Measurements from ENCODE around the gene ARL15.

ARL15 gene

GRCh38 chr5:54004697-54005096, 305.7 kb downstream of the ARL15 start:
- TF ChIP-seq GATA2 (IDR thresholded peaks at IDR 0.05; ENCODE audit: low read depth, low read length) (no peak), GATA3 (IDR thresholded peaks at IDR 0.05; ENCODE audit: low read depth, low read length) (no peak)

- TF ChIP-seq GATA3 (IDR thresholded peaks at IDR 0.05; ENCODE audit: low read depth, low read length) (no peak), GATA2 (IDR thresholded peaks at IDR 0.05; ENCODE audit: low read depth, low read length) (no peak)
Measured at GRCh38 chr5:54002779-54003178, 307.6 kb downstream of the ARL15 start.

- TF ChIP-seq GATA2 (IDR thresholded peaks at IDR 0.05; ENCODE audit: low read depth, low read length) (no peak), GATA3 (IDR thresholded peaks at IDR 0.05; ENCODE audit: low read depth, low read length) (no peak)
Measured at GRCh38 chr5:54001976-54002775, 308.2 kb downstream of the ARL15 start.

GRCh38 chr5:54000011-54000410, 310.4 kb downstream of the ARL15 start:
- TF ChIP-seq GATA2 (IDR thresholded peaks at IDR 0.05; ENCODE audit: low read depth, low read length) (no peak), GATA3 (IDR thresholded peaks at IDR 0.05; ENCODE audit: low read depth, low read length) (no peak)

GRCh38 chr5:53997736-53998627, 312.4 kb downstream of the ARL15 start:
- no peak for TF ChIP-seq GATA3 (IDR thresholded peaks at IDR 0.05; ENCODE audit: low read depth, low read length)
- TF ChIP-seq GATA2 (IDR thresholded peaks at IDR 0.05; ENCODE audit: low read depth, low read length), result no peak

- no peak for TF ChIP-seq GATA3 (IDR thresholded peaks at IDR 0.05; ENCODE audit: low read depth, low read length)
- no peak for TF ChIP-seq GATA2 (IDR thresholded peaks at IDR 0.05; ENCODE audit: low read depth, low read length)
Measured at GRCh38 chr5:53996008-53996407, 314.4 kb downstream of the ARL15 start.

GRCh38 chr5:53994148-53994547, 316.2 kb downstream of the ARL15 start:
- TF ChIP-seq GATA3 (IDR thresholded peaks at IDR 0.05; ENCODE audit: low read depth, low read length) (no peak), GATA2 (IDR thresholded peaks at IDR 0.05; ENCODE audit: low read depth, low read length) (no peak)

GRCh38 chr5:53991942-53992341, 318.4 kb downstream of the ARL15 start:
- TF ChIP-seq GATA2 (IDR thresholded peaks at IDR 0.05; ENCODE audit: low read depth, low read length), result no peak
- TF ChIP-seq GATA3 (IDR thresholded peaks at IDR 0.05; ENCODE audit: low read depth, low read length), result no peak

GRCh38 chr5:53987101-53987500, 323.3 kb downstream of the ARL15 start:
- TF ChIP-seq GATA2 (IDR thresholded peaks at IDR 0.05; ENCODE audit: low read depth, low read length), result no peak
- TF ChIP-seq GATA3 (IDR thresholded peaks at IDR 0.05; ENCODE audit: low read depth, low read length), result no peak

GRCh38 chr5:53985796-53986195, 324.6 kb downstream of the ARL15 start:
- TF ChIP-seq GATA2 (IDR thresholded peaks at IDR 0.05; ENCODE audit: low read depth, low read length) (no peak), GATA3 (IDR thresholded peaks at IDR 0.05; ENCODE audit: low read depth, low read length) (no peak)

GRCh38 chr5:53984971-53985370, 325.4 kb downstream of the ARL15 start:
- no peak for TF ChIP-seq GATA2 (IDR thresholded peaks at IDR 0.05; ENCODE audit: low read depth, low read length)
- no peak for TF ChIP-seq GATA3 (IDR thresholded peaks at IDR 0.05; ENCODE audit: low read depth, low read length)

GRCh38 chr5:53983568-53984460, 326.6 kb downstream of the ARL15 start:
- no peak for TF ChIP-seq GATA2 (IDR thresholded peaks at IDR 0.05; ENCODE audit: low read depth, low read length)
- no peak for TF ChIP-seq GATA3 (IDR thresholded peaks at IDR 0.05; ENCODE audit: low read depth, low read length)

- TF ChIP-seq GATA2 (IDR thresholded peaks at IDR 0.05; ENCODE audit: low read depth, low read length) (no peak), GATA3 (IDR thresholded peaks at IDR 0.05; ENCODE audit: low read depth, low read length) (no peak)
Measured at GRCh38 chr5:53980061-53980460, 330.3 kb downstream of the ARL15 start.

GRCh38 chr5:53974021-53974420, 336.4 kb downstream of the ARL15 start:
- TF ChIP-seq GATA3 (IDR thresholded peaks at IDR 0.05; ENCODE audit: low read depth, low read length) (no peak), GATA2 (IDR thresholded peaks at IDR 0.05; ENCODE audit: low read depth, low read length) (no peak)

Data from SH-SY5Y (cell line).